Right lobe of liver (tissue), 6 donors: Measurements from ENCODE around the gene RAD54L. TPM values are rescaled to one million over a fixed set of nuclear protein-coding genes. Genes with fewer than 3 reads are reported as not detected.
"Not testable (repeated sequence)": the region's sequence is repeated elsewhere in the genome, so short reads cannot be mapped to it uniquely, and the experiment has no call there.

Source experiments
- ATAC-seq, 4 donors: fragments of 200-7000 bp; cut with Tn5 transposase; one replicate each; pipeline ENCODE4 v1.9.1; 2020; ENCODE audit warnings: mild to moderate bottlenecking in 4 of 4, moderate library complexity in 4 of 4
- DNase-seq, 3 donors: peaks; one replicate each; pipeline ENCODE4 v3.0.0-alpha.2; 2020
- H3K27ac ChIP-seq, 3 donors: fragments of 200-600 bp; one replicate each; pipeline ENCODE4 v1.8.0; 2022
- H3K27me3 ChIP-seq, 2 donors: fragments of 200-600 bp; one replicate each; pipeline ENCODE4 v1.8.0; 2022
- H3K36me3 ChIP-seq, 4 donors: fragments of 200-600 bp; sonication (generic) in 1 of 4; one replicate each; pipeline versions ENCODE4 v1.5.1 to v1.8.0; 2017 to 2022; ENCODE audit warnings: control low read depth in 1 of 4
- H3K4me1 ChIP-seq, 4 donors: fragments of 200-600 bp; sonication (generic) in 1 of 4; one replicate each; pipeline versions ENCODE4 v1.5.1 to v1.8.0; 2017 to 2022; ENCODE audit warnings: control low read depth in 1 of 4
- H3K4me3 ChIP-seq, 3 donors: fragments of 200-600 bp; one replicate each; pipeline ENCODE4 v1.8.0; 2022
- H3K9me3 ChIP-seq, 4 donors: fragments of 200-600 bp; sonication (generic) in 1 of 4; one replicate each; pipeline versions ENCODE4 v1.5.1 to v1.8.0; 2017 to 2022; ENCODE audit warnings: control low read depth in 1 of 4
- POLR2A ChIP-seq: fragments of 450-650 bp; IDR thresholded peaks from one replicate; pipeline ENCODE4 v1.6.1; 2017; ENCODE audit warnings: antibody characterized with exemption, mild to moderate bottlenecking
- WGBS: methylation state at CpG from one replicate; pipeline ENCODE4 v1.1.6; 2018; ENCODE audit warnings: low coverage, low lambda C conversion rate; ENCODE audit not compliant: insufficient coverage; ENCODE audit errors: missing lambda C conversion rate; 5-methylcytosine and 5-hydroxymethylcytosine counted together
- intact Hi-C, 2 donors: fragments of 100-400 bp; cut with DNase I; formaldehyde crosslinking; loops; one replicate each; pipeline versions ENCODE4 v1.11.2 to v1.14.1; 2022
- total RNA-seq, 6 experiments: library from RNA; depleted of rRNA in 2 of 6; stranded (reverse); fragments of >200 nt in 2 of 6; fragmentation: NEBNext Ultra II Directional in 3 of 6; extraction: Animal tissue kit (Norgen Biotek cat#: 25700) in 3 of 6; gene quantifications; one replicate each; pipeline versions ENCODE4 v1.1.0 to v1.2.4, GENCODE V29; 2016 to 2023
- TF ChIP-seq, protein P1 (sequence below), 4 donors: fragments of 200-600 bp in 3 of 4; fragments of 450-650 bp in 1 of 4; IDR thresholded peaks; one replicate each; pipeline versions ENCODE4 v1.5.1 to v1.8.0; 2016 to 2022; ENCODE audit warnings: antibody characterized with exemption in 4 of 4, mild to moderate bottlenecking in 2 of 4
- donor health status: DM: no; HTN: yes; CAD: no.
- donor health status: DM: no; HTN: no; CAD: no.
- donor health status: DM: no; HTN: no; CAD: no.
- donor health status: DM: no; HTN: yes; CAD: no.
- donor health status: DM: no; HTN: yes; CAD: no.

Gene RAD54L
- total RNA-seq, 6 experiments from 2014 or later = 0.27 to 2.5 (median 0.70) TPM

DNA sequence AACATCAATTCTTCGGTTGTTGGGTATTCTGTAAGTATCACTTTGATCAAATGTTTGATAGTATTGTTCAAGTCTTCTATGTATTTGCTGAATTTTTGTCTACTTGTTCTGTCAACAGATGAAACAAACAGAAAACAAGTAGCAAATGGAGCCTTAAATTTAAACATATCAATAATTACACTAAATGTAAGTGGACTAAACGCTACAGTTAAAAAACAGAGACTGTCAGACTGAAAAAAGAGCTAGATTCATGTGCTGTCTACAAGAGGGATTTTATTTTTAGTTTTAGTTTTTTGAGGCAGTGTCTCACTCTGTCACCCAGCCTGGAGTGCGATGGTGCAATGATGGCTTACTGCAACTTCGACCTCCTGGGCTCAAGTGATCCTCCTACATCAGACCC is 10.7 kb upstream of the RAD54L start:
- H3K9me3 ChIP-seq = no peaks in the 10 kb centered on the region
- no peak for TF ChIP-seq POLR2A
- TF ChIP-seq, protein P1, sequence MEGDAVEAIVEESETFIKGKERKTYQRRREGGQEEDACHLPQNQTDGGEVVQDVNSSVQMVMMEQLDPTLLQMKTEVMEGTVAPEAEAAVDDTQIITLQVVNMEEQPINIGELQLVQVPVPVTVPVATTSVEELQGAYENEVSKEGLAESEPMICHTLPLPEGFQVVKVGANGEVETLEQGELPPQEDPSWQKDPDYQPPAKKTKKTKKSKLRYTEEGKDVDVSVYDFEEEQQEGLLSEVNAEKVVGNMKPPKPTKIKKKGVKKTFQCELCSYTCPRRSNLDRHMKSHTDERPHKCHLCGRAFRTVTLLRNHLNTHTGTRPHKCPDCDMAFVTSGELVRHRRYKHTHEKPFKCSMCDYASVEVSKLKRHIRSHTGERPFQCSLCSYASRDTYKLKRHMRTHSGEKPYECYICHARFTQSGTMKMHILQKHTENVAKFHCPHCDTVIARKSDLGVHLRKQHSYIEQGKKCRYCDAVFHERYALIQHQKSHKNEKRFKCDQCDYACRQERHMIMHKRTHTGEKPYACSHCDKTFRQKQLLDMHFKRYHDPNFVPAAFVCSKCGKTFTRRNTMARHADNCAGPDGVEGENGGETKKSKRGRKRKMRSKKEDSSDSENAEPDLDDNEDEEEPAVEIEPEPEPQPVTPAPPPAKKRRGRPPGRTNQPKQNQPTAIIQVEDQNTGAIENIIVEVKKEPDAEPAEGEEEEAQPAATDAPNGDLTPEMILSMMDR (IDR thresholded peaks at IDR 0.05) = no peak
- intact Hi-C loops = no loop called here
- no peak overlapping the region for H3K27ac ChIP-seq
- ATAC-seq (no peak), DNase-seq (no peak)
- H3K27me3 ChIP-seq = no peaks in the 10 kb centered on the region
- H3K4me1 ChIP-seq = no peaks in the 10 kb centered on the region
- WGBS = 87% methylated on average over 4 of the region's 4 CpGs
- no peak overlapping the region for H3K4me3 ChIP-seq
- H3K36me3 ChIP-seq = no peaks in the 10 kb centered on the region

DNA sequence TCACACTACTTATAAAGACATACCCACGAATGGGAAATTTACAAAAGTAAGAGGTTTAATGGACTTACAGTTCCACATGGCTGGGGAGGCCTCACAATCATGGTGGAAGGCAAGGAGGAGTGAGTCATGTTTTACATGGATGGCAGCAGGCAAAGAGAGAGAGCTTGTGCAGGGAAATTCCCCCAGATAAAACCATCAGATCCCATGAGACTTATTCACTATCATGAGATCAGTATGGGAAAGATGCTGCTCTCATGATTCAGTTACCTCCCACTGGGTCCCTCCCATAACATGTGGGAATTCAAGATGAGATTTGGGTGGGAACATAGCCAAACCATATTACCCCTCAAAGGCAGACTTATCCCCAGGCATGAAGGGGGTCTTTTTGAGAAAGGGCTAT is 8.7 kb upstream of the RAD54L start:
- 23% methylated on average over 1 of the region's 1 CpG for WGBS
- DNase-seq, intact Hi-C loops: not testable (repeated sequence)

DNA sequence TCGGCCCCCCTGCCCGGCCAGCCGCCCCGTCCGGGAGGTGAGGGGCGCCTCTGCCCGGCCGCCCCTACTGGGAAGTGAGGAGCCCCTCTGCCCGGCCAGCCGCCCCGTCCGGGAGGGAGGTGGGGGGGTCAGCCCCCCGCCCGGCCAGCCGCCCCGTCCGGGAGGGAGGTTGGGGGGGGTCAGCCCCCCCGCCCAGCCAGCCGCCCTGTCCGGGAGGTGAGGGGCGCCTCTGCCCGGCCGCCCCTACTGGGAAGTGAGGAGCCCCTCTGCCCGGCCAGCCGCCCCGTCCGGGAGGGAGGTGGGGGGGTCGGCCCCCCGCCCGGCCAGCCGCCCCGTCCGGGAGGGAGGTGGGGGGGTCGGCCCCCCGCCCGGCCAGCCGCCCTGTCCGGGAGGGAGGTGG is 5.8 kb upstream of the RAD54L start:
- H3K4me3 ChIP-seq, H3K4me1 ChIP-seq, intact Hi-C loops, H3K27ac ChIP-seq, H3K9me3 ChIP-seq, H3K36me3 ChIP-seq, DNase-seq, H3K27me3 ChIP-seq, ATAC-seq: not testable (repeated sequence)
- no CpG with 5 or more reads among the region's 38 CpGs for WGBS

More for the DNA sequence above, 8.7 kb upstream of the RAD54L start:
- not testable (repeated sequence) for H3K27ac ChIP-seq, H3K27me3 ChIP-seq, H3K9me3 ChIP-seq, H3K4me1 ChIP-seq, ATAC-seq, H3K4me3 ChIP-seq, H3K36me3 ChIP-seq

DNA sequence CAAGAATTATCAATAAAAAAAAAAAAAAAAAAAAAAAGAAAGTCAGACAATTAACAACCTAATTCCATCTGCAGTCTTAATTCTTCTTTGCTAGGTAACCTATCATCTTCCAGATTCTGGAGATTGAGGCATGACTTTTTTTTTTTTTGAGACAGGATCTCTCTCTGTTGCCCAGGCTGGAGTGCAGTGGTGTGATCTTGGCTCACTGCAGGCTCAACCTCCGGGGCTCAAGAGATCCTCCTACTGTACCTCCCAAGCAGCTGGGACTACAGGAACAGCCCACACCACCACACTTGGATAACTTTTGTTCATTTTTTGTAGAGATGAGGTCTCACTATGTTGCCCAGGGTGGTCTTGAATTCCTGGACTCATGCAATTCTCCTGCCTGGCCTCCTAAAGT is 4.6 kb upstream of the RAD54L start:
- no peak overlapping the region for H3K4me3 ChIP-seq
- DNase-seq = no peak
- intact Hi-C loops = no loop called here

DNA sequence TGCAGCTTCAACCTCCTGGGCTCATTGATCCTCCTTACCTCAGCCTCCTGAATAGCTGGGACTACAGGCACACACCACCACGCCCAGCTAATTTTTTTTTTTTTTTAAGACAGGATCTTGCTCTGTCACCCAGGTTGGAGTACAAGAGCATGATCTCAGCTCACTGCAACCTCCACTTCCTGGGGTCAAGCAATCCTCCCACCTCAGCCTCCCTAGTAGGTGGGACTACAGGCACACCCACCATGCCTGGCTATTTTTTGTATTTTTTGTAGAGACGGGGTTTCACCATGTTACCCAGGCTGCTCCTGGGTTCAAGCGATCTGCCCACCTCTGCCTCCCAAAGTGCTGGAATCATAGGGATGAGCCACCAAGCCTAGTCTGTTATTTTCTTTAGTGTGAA is 3.7 kb upstream of the RAD54L start:
- DNase-seq, H3K4me3 ChIP-seq, H3K27me3 ChIP-seq, intact Hi-C loops, H3K36me3 ChIP-seq, H3K9me3 ChIP-seq, H3K27ac ChIP-seq, H3K4me1 ChIP-seq, ATAC-seq: not testable (repeated sequence)
- WGBS = 86% methylated on average over 3 of the region's 3 CpGs

More for the DNA sequence above, 4.6 kb upstream of the RAD54L start:
- H3K9me3 ChIP-seq = no peaks in the 10 kb centered on the region
- 40% methylated on average over 1 of the region's 1 CpG for WGBS
- H3K27ac ChIP-seq = no peak overlapping the region
- TF ChIP-seq, protein P1 (IDR thresholded peaks at IDR 0.05) = no peak
- TF ChIP-seq POLR2A = no peak
- H3K27me3 ChIP-seq = no peaks in the 10 kb centered on the region
- H3K36me3 ChIP-seq = no peaks in the 10 kb centered on the region
- no peak for ATAC-seq
- peaks cover 0 to 6% (median 0%) of the 10 kb centered on the region in 4 donors for H3K4me1 ChIP-seq

DNA sequence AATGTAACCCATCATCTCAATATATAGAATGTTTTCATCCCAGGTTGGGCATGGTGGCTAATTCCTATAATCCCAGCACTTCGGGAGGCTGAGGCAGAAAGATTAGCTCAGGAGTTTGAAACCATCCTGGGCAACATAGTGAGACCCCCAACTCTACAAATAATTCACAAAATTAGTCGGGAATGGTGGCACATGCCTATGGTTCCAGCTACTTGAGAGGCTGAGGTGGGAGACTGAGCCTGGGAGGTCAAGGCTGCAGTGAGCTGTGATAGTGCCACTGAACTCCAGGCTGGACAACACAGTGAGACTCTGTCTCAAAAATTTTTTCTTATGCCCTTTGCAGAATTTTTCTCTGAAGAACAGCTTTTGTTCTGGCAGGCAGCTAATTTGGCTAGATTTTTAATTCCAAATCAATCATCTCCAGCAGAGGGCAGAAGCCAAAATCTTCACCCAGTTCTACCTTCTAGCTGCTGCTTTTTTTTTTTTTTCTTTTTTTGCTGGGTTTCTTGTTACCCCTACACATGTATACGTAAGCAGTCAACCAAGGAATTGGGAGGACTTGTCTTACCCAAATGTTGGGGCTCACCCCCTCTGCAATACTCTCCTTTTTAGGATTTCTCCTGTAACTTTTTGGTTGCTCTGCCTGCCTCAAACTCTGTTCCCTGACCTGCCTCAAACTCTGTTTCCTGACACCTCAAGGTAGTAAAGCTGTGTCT is 2.7 kb upstream of the RAD54L start:
- Histone ChIP-seq H3K4me1 (peaks cover 0 to 6% (median 0%) of the 10 kb centered on the region in 4 donors), H3K4me3 (no peak overlapping the region), H3K27ac (no peak overlapping the region), H3K36me3 (no peaks in the 10 kb centered on the region), H3K27me3 (no peaks in the 10 kb centered on the region), H3K9me3 (no peaks in the 10 kb centered on the region)
- intact Hi-C loops = no loop called here
- DNase-seq (no peak), ATAC-seq (no peak)
- 38% methylated on average over 2 of the region's 3 CpGs for WGBS
- TF ChIP-seq, protein P1 (IDR thresholded peaks at IDR 0.05) = peak; percentile 24 to 52 (median 44)
- TF ChIP-seq POLR2A = no peak

DNA sequence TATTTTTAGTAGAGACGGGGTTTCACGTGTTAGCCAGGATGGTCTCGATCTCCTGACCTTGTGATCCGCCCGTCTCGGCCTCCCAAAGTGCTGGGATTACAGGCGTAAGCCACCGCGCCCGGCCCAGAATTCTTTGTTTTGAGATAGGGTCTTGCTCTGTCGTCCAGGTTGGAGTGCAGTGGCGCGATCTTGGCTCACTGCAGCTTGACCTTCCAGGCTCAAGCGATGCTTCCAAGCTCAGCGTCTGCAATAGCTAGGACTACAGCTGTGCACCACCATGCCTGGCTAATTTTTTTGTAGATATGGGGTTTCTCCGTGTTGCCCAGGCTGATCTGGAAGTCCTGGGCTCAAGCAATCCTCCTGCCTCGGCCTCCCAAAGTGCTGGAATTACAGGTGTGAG is 1.4 kb upstream of the RAD54L start:
- intact Hi-C loops, H3K9me3 ChIP-seq, H3K27ac ChIP-seq, DNase-seq, H3K4me3 ChIP-seq, H3K36me3 ChIP-seq, ATAC-seq, H3K4me1 ChIP-seq, H3K27me3 ChIP-seq: not testable (repeated sequence)
- 96% methylated on average over 5 of the region's 17 CpGs for WGBS
